ENCODE results near the gene CACNA1H. TPM values are rescaled to one million over a fixed set of nuclear protein-coding genes. Genes with fewer than 3 reads are reported as not detected.
A peak's percentile ranks its signal among the peaks of the same experiment; 100 is the strongest.

Gene CACNA1H
- total and polyA plus RNA-seq, 9 of the 15 experiments (the other 6 are each of a cell fraction or from before 2014, with no cell fraction given): 0.10 to 0.18 TPM; not detected in 7

- CTCF ChIA-PET (ENCODE audit: low intra/inter-chr PET ratio): no interaction called here
- no peak for DNase-seq (ENCODE audit: extremely low read depth in 1 of 4, low spot score in 3 of 4)
- WGBS (ENCODE audit: insufficient coverage, low coverage, missing lambda C conversion rate): 5% methylated on average over 21 of the region's 26 CpGs
Measured at GRCh38 chr16:1184156-1184868, 31.4 kb downstream of the CACNA1H start.

More at GRCh38 chr16:1184156-1184868, 31.4 kb downstream of the CACNA1H start:
- no peak overlapping the region for H3K9ac ChIP-seq (ENCODE audit: insufficient read depth in 1 of 2, low read depth in 2 of 2, low read length in 2 of 2)
- POLR2A ChIA-PET: no interaction called here
- intact Hi-C loops (cut with micrococcal nuclease): no loop called here
- peaks cover 15% of the 10 kb centered on the region for H4K20me1 ChIP-seq (replicated peaks; ENCODE audit: control insufficient read depth, insufficient read depth, low read length)
- H3K4me1 ChIP-seq (replicated peaks in 1 of 2; ENCODE audit: control insufficient read depth in 2 of 2, insufficient read depth in 2 of 2, low read length in 2 of 2): peaks cover 0 to 60% of the 10 kb centered on the region in 2 experiments; a peak in 2 of 5 replicates
- no peak for FAIRE-seq
- H3K79me2 ChIP-seq (ENCODE audit: control insufficient read depth, insufficient read depth, low read length): no peaks in the 10 kb centered on the region
- H3K4me2 ChIP-seq (ENCODE audit: insufficient read depth, low read length): no peak overlapping the region
- peak; percentile 31; the same call in 1 of the 2 replicates for TF ChIP-seq MAX (CRISPR knock-in tag; IDR thresholded peaks at IDR 0.05)
- TF ChIP-seq USF2 (CRISPR knock-in tag; IDR thresholded peaks at IDR 0.05): peak; percentile 22; the same call in 1 of the 2 replicates
- TF ChIP-seq USF1 (CRISPR knock-in tag; IDR thresholded peaks at IDR 0.05): peak; percentile 57
- TF ChIP-seq E2F6 (IDR thresholded peaks at IDR 0.05; ENCODE audit: borderline replicate concordance in 1 of 2, extremely low read depth in 1 of 2, insufficient read depth in 1 of 2, insufficient read length in 1 of 2, low read depth in 1 of 2, low read length in 1 of 2, poor library complexity in 1 of 2, severe bottlenecking in 1 of 2): peak in 1 of 2 experiments; percentile 7
- TF ChIP-seq MED1 (CRISPR knock-in tag; IDR thresholded peaks at IDR 0.05; ENCODE audit: borderline replicate concordance): no peak
- H3K4me3 ChIP-seq: no peak overlapping the region
- no peaks in the 10 kb centered on the region for H3K9me1 ChIP-seq (ENCODE audit: control insufficient read depth, insufficient read depth, low read length)
- in situ Hi-C loops (cut with MboI): no loop called here
- H3K27ac ChIP-seq (ENCODE audit: extremely low read depth, low read depth, low read length): no peak overlapping the region
- no peaks in the 10 kb centered on the region for H3K9me3 ChIP-seq (replicated peaks; ENCODE audit: control insufficient read depth, insufficient read depth, low read depth, low read length)
- no peak for ATAC-seq
- no peaks in the 10 kb centered on the region for H3K36me3 ChIP-seq (ENCODE audit: control insufficient read depth, insufficient read depth, low read length)
- H3K27me3 ChIP-seq (ENCODE audit: control insufficient read depth in 2 of 2, insufficient read depth in 2 of 2, low read length in 2 of 2): peaks cover 12 to 66% of the 10 kb centered on the region in 2 experiments; a peak in 3 of 5 replicates
- no TSS peak for BruUV-seq (replicated peaks)
- no peak overlapping the region for H2AFZ ChIP-seq (ENCODE audit: low read depth, low read length)

All from K562 (cell line).